ENCODE data around the gene MAPK8IP1.
A peak's percentile ranks its signal among the peaks of the same experiment; 100 is the strongest.

MAPK8IP1 gene

DNA sequence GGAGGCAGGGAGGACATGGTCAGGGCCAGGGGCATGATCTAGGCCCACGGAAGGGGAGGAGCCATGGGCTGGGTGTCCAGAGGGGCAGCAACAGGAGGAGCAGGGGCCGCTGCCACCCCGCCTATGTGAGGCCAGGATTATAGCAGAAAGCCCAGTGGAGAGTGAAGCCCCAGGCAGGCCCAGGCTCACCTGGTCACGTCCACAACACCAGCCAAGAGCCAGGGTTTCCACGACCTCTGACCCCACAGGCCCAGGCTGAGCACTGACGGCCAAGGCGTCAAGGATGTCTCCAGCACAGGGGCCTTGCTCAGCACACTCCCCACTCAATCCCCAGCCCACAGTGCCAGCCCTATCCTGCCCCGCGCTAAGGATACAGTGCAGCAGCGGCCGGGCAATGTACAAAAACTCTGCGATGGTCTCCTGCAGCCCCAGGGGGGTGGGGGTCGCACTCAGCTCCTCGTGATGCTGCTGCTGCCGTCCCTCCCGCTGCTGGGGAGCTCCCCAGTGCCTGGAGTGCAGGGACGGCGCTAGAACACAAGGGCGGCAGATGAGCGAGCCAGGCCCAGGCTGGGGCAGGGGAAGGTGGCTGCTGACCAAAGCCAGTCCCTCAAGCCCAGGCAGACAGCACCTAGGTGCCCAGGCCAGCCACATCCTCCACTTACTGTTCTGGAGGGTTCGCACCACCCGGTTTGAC is 28.6 kb downstream of the MAPK8IP1 start:
- Mint-ChIP-seq H3K36me3 (ENCODE audit: insufficient read depth) (peaks cover 45% of the 10 kb centered on the region), H3K4me1 (ENCODE audit: low read depth in 2 of 2) (peaks cover 21 to 31% of the 10 kb centered on the region in 2 donors), H3K9me3 (no peaks in the 10 kb centered on the region), H3K4me3 (peak overlapping the region in 1 of 2 donors; percentile 27), H3K27me3 (no peaks in the 10 kb centered on the region), H3K27ac (no peak overlapping the region)
- no peak for DNase-seq
- ATAC-seq (replicated peaks): no peak

DNA sequence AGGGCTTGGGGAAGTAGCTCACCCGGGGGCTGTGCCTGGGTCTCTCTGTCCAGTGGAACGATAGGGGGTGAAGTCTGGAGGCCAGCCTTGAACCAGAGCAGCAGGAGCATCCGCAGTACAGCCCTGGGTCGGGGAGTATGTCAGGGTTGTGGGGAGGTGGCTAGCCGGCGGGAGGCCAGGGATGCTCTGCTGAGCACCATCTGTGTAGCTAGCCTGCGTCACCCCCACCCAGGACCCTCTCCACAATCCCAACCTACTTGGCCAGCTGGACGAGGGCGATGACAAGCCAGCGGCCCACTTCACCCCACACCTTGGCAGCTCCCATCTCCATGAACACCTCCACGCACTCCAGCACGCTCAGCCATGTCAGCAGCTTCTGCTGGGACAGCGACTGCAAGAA is 30.0 kb downstream of the MAPK8IP1 start:
- Mint-ChIP-seq H3K27ac (peak overlapping the region in 1 of 2 donors; percentile 95), H3K4me3 (peak overlapping the region; percentile 20 to 85), H3K4me1 (ENCODE audit: low read depth in 2 of 2) (peaks cover 32 to 41% of the 10 kb centered on the region in 2 donors), H3K36me3 (ENCODE audit: insufficient read depth) (peaks cover 38% of the 10 kb centered on the region), H3K9me3 (no peaks in the 10 kb centered on the region), H3K27me3 (no peaks in the 10 kb centered on the region)
- no peak for DNase-seq
- ATAC-seq (replicated peaks): no peak

DNA sequence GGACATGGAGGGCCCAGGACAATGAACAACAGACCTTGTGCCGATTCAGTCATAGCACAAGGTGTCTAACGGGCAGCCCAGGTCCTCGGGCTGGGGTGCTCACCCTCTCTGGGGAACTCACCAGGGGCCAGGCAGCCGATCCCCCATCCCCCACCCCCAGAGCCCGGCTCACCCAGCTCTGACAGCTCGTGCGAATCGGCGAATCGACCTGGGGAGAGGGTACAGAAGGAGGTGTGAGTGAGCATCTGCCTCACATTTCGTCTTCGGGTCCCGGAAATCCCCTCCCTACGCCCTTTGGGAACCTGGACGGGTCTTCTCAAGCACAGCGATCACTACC is 31.8 kb downstream of the MAPK8IP1 start:
- H3K9me3 Mint-ChIP-seq: no peaks in the 10 kb centered on the region
- DNase-seq (no peak), ATAC-seq (replicated peaks) (peak; percentile 2)
- peak overlapping the region; percentile 91 to 95 for H3K27ac Mint-ChIP-seq
- no peaks in the 10 kb centered on the region for H3K27me3 Mint-ChIP-seq
- peak overlapping the region; percentile 85 to 88 for H3K4me3 Mint-ChIP-seq
- peaks cover 35 to 50% of the 10 kb centered on the region in 2 donors for H3K4me1 Mint-ChIP-seq (ENCODE audit: low read depth in 2 of 2)
- H3K36me3 Mint-ChIP-seq (ENCODE audit: insufficient read depth): peaks cover 26% of the 10 kb centered on the region

DNA sequence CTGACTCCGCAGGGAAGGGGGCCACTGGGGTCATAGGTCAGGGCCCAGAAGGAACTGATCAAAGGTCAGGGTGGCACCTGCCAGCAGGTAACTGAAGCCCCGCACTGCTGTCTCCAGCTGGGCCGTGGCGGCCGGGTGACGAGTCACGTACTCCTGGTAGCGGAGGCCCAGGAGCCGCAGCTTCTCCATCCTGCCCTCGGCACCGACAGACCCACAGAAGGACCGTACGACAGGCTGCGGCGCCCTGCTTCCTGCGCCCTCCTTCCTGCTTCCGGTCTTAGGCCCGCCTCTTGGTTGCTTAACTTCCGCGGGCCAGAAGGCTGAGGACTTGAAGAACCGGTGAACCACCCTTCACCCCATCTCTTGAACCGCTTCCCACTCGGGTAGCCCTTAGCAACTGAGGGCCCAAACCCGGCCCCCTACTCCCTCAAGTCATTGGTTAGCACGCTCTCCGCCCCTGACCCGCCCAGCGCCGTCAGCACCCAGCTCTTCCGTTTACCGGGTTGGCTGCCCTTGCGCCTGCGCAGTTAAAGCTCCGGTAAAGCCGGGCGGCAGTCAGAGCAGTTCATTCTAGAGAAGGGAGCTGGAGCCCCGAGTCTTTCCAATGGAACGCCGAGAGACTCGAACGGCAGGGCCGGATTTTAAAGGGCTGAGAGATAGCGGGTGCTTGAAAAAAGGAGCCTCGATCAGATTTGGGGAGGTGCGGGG is 32.3 kb downstream of the MAPK8IP1 start, which contains the start of gene PEX16:
Gene PEX16 (minus strand): TSS at position 255 of the 708 bp plus-strand sequence. CDS start 66 bp downstream, at position 189.
- H3K4me3 Mint-ChIP-seq: peak within 1 kb of the TSS; percentile 85 to 88
- H3K4me1 Mint-ChIP-seq (ENCODE audit: low read depth in 2 of 2): peaks cover 35 to 50% of the 10 kb centered on the region in 2 donors

DNA sequence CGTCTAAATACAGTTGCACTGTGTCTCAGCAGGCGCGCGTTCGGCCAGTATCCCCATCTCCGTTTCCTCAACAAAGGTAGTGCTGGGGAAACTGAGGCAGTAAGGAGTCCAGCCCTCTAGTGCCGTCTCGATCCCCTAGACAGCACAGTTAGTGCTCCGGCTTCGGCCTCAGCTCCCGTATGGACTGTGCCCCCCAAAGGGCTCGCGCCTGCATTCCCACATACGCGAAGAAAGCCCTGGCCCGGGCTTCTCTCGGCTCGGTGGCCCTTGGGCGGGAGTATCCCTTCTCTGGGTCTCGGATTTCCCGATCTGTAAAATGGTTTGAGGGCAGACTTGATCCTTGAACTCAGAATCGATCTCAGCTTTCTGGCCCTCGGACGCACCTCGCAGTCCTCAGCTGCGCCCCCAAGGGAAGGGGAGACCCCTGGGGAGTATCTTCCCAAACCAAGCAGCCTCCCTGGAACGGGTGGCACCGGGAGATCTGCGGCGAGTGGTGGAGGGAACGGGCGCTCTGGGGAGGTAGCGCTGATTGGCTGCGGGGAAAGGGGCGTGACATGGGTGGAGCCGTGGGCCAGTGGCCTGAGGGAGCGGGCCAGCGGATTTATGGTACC is 33.0 kb downstream of the MAPK8IP1 start:
- Mint-ChIP-seq H3K27me3 (no peaks in the 10 kb centered on the region), H3K4me1 (ENCODE audit: low read depth in 2 of 2) (peaks cover 38 to 52% of the 10 kb centered on the region in 2 donors)
- DNase-seq: no peak

More for the DNA sequence above, 32.3 kb downstream of the MAPK8IP1 start, which contains the start of gene PEX16:
- H3K9me3 Mint-ChIP-seq: no peaks in the 10 kb centered on the region
- H3K27me3 Mint-ChIP-seq: no peaks in the 10 kb centered on the region
- peak; percentile 88 for ATAC-seq (replicated peaks)
- H3K36me3 Mint-ChIP-seq (ENCODE audit: insufficient read depth): peaks cover 26% of the 10 kb centered on the region
- peak within 1 kb of the TSS; percentile 91 to 95 for H3K27ac Mint-ChIP-seq
- DNase-seq: peak; percentile 93 to 94 (median 93)

DNA sequence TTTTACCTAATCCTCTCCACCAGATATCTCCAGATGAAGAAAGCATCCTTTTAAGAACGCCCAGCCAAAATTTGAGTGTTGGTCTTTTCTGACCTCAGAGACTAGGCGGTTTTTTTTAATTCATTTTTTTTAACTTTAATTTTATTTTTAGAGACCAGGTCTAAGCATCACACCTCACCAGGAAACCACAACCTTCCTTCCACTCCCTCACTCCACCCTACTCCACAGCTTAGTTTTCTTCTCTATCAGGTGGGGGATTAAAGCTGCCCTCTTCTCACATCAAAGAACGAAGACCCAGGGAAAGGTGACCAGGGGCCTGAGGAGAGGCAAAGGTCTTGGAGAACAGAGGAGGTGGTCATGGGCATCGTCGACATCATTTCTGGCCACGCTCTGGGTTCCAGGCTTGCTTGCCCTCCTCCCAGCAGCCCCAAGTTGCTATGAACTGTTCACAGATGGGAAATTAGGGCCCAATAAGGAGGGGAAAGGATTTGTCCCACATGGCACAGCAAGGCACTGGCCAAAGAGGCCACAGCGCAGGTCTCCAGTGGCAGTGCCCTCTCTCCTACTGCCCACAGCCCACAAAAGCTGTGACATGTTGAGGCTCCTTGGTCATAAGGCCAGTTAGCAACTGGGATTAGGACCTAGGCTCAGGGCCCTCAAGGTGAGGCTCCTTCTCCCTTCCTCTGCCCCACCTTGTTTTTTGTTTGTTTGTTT is 33.7 kb downstream of the MAPK8IP1 start:
- DNase-seq: no peak
- peaks cover 0 to 1% of the 10 kb centered on the region in 2 donors for H3K27me3 Mint-ChIP-seq
- H3K4me3 Mint-ChIP-seq: peak overlapping the region; percentile 85 to 88
- H3K9me3 Mint-ChIP-seq: no peaks in the 10 kb centered on the region
- peaks cover 22% of the 10 kb centered on the region for H3K36me3 Mint-ChIP-seq (ENCODE audit: insufficient read depth)
- peak overlapping the region; percentile 91 to 95 for H3K27ac Mint-ChIP-seq
- ATAC-seq (replicated peaks): no peak
- H3K4me1 Mint-ChIP-seq (ENCODE audit: low read depth in 2 of 2): peaks cover 40 to 51% of the 10 kb centered on the region in 2 donors

More for the DNA sequence above, 33.0 kb downstream of the MAPK8IP1 start:
- ATAC-seq (replicated peaks): no peak
- Mint-ChIP-seq H3K9me3 (no peaks in the 10 kb centered on the region), H3K27ac (peak overlapping the region; percentile 91 to 95), H3K4me3 (peak overlapping the region; percentile 85 to 88), H3K36me3 (ENCODE audit: insufficient read depth) (peaks cover 27% of the 10 kb centered on the region)

DNA sequence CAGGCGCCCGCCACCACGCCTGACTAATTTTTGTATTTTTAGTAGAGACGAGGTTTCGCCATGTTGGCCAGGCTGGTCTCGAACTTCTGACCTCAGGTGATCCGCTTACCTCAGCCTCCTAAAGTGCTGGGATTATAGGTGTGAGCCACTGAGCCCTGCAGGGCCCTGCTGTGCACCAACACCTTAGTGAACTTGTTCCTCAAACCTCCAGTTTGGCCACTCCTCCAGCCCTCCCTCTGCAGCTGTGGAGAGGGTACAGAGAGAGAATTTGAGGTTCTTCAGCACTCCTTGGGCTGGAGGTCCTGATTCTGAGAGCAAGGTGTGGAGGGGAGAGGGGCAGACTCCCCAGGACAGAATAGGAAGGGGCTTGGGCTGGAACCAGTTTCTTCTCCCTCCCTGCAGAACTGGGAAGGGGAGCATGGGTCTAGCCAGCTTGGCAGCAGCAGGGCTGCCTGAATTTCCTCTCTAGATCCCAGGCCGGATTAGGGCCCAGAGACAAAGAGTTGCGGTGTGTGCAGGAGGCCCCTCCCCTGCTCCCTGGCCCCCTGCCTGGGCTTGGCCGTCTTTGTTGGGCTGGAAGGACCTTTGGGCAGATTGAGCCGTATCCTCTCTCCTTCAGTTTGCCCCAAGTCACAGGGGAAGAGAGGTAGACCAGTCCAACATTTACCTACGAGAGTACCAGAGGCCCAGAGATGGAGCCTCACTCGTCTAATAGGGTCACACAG is 34.5 kb downstream of the MAPK8IP1 start:
- ATAC-seq (replicated peaks): no peak
- H3K36me3 Mint-ChIP-seq (ENCODE audit: insufficient read depth): peaks cover 22% of the 10 kb centered on the region
- H3K27ac Mint-ChIP-seq: peak overlapping the region in 1 of 2 donors; percentile 95

DNA sequence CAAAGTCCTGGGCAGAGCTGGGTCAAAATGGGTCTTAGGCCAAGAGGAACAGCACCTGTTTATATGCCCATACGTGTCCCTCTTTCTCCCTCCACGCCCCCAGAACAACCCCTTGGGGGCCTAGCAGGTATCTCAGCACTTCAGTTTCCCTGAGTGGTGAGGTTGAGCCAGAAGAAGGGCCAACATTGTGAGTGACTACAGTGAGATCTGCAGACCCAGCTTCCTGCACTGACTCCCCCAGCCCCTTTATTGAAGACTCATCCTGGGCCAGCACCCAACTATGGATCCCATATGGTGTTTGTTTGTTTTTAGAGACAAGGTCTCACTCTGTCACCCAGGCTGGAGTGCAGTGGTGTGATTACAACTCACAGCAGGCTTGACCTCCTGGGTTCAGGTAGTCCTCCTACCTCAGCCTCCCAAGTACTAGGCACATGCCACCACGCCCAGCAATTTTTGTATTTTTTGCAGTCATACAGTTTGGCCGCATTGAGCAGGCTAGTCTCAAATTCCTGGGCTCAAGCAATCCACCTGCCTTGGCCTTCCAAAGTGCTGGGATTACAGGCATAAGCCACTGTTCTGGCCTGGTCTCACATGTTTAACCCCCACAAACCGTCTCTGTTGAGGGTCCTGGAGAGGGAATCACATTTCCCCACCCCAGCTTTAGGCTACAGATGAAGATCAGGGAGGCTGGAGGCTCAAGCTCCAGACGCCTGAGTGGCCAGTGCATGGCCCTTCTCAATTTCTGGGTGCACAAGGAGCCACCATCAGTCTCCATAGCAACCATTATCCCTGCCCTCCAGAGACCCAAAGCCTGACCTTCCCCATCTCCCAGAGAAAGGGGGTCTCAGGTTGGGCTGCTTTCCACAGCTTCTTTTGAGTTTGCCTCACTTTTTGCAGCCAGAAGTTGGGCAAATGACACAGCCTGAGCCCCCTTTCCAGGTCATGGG is 35.4 kb downstream of the MAPK8IP1 start:
- Mint-ChIP-seq H3K4me1 (ENCODE audit: low read depth in 2 of 2) (peaks cover 40 to 49% of the 10 kb centered on the region in 2 donors), H3K36me3 (ENCODE audit: insufficient read depth) (peaks cover 17% of the 10 kb centered on the region), H3K27ac (peak overlapping the region in 1 of 2 donors; percentile 88), H3K4me3 (peak overlapping the region; percentile 75 to 85), H3K9me3 (no peaks in the 10 kb centered on the region), H3K27me3 (peaks cover 0 to 5% of the 10 kb centered on the region in 2 donors)
- DNase-seq (no peak), ATAC-seq (replicated peaks) (no peak)

More for the DNA sequence above, 34.5 kb downstream of the MAPK8IP1 start:
- Mint-ChIP-seq H3K4me1 (ENCODE audit: low read depth in 2 of 2) (peaks cover 44 to 56% of the 10 kb centered on the region in 2 donors), H3K9me3 (no peaks in the 10 kb centered on the region), H3K4me3 (peak overlapping the region; percentile 85 to 88), H3K27me3 (peaks cover 0 to 5% of the 10 kb centered on the region in 2 donors)
- DNase-seq: no peak

DNA sequence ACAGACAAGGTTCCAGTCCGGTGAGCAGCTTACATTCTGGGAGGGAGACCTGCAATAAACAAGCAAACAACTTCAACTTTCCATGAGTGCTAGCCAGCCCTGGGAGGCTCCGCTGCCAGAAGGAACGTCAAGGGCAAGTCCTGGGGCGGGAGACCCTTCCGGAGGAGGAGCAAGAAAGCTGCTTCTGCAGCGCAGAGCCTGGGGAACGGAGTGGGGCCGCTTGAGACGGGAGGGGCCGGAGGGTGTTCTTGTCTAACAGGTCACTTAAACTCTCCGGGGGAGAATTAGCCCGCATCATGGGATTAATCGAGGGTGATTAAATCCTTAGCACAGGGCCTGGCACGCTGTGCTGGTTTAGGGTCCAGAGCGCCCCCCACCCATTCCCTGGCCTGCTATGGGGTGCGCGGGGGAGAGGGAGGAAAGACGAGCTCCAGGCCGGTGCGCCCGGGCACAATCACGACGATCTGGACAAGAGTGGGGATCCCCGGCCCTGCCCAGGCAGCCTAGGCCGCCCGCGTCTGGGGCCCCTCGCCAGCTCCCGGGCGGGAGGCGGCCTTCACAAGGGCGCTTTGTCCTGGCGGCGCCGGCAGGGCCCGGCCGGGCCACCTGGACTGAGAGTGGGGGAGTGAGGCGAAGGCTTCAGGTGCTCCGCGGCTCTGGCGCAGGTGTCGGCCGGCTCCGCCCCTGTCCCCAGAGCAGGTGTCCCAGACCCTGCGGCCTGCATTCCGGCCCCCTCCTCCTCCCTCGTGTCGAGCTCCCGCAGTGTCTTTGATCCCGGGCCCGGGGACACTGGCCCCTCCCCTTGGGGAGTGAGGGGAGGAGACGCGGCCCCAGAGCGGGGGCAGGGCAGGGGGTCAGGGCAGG is 36.3 kb downstream of the MAPK8IP1 start:
- ATAC-seq (replicated peaks) (no peak), DNase-seq (no peak)
- peaks cover 31 to 41% of the 10 kb centered on the region in 2 donors for H3K4me1 Mint-ChIP-seq (ENCODE audit: low read depth in 2 of 2)
- no peaks in the 10 kb centered on the region for H3K9me3 Mint-ChIP-seq
- H3K27ac Mint-ChIP-seq: peak overlapping the region in 1 of 2 donors; percentile 88
- H3K27me3 Mint-ChIP-seq: peaks cover 0 to 5% of the 10 kb centered on the region in 2 donors
- peak overlapping the region; percentile 75 to 82 for H3K4me3 Mint-ChIP-seq
- H3K36me3 Mint-ChIP-seq (ENCODE audit: insufficient read depth): peaks cover 19% of the 10 kb centered on the region

DNA sequence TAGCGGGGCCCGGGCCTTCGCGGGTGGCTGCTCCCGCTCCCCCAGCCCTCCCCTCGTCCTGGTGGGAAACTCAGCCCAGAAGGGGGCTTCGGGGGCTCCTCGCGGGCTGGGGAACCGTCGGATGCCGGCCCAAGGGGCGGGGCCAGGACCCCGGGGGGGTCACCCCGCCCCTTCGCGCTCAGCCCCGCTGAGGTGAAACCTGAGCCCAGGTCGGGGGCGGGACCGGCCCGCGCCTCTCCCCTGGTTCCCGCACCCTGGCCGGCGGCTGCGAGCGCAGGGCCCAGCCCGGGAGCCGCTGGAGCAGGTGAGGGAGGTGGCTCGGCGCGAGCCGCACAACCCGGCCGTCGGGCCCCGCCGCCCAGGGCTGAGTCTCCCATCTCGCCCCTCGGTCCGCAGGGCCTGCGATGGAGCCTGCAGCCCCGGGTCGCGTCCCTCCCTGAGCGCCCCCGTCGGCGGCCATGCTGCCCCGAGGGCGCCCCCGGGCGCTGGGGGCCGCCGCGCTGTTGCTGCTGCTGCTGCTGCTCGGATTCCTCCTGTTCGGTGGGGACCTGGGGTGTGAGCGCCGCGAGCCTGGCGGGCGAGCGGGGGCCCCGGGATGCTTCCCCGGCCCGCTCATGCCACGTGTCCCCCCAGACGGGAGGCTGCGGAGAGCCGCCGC is 37.1 kb downstream of the MAPK8IP1 start, which contains the start of gene LARGE2:
Gene LARGE2 (plus strand): TSS at position 232 of the 658 bp plus-strand sequence. CDS start 227 bp downstream, at position 459.
- ATAC-seq (replicated peaks): no peak
- peaks cover 35 to 45% of the 10 kb centered on the region in 2 donors for H3K4me1 Mint-ChIP-seq (ENCODE audit: low read depth in 2 of 2)

More for the DNA sequence above, 37.1 kb downstream of the MAPK8IP1 start, which contains the start of gene LARGE2:
- Mint-ChIP-seq H3K4me3 (peak within 1 kb of the TSS; percentile 79 to 85), H3K9me3 (no peaks in the 10 kb centered on the region), H3K36me3 (ENCODE audit: insufficient read depth) (peaks cover 15% of the 10 kb centered on the region), H3K27ac (peak within 1 kb of the TSS in 1 of 2 donors; percentile 88), H3K27me3 (peaks cover 0 to 5% of the 10 kb centered on the region in 2 donors)
- DNase-seq: no peak

Measured in effector memory CD8-positive, alpha-beta T cell (primary cell).